Measurements from ENCODE around the gene DAZ2. TPM values are rescaled to one million over a fixed set of nuclear protein-coding genes. Genes with fewer than 3 reads are reported as not detected.
"Not testable (repeated sequence)": the region's sequence is repeated elsewhere in the genome, so short reads cannot be mapped to it uniquely, and the experiment has no call there.

Gene DAZ2
- not detected for total RNA-seq (2021; fragmentation: NEBNext Ultra II Directional; extraction: Animal tissue kit (Norgen Biotek cat#: 25700))
- long read RNA-seq, result 0 reads

GRCh38 chrY:23219233-23219632 is at the start of gene DAZ2:
TSS of gene DAZ2 (plus strand) at chrY:23219533. CDS start at chrY:23219741, 208 bp downstream.
- not testable (repeated sequence) for H3K9me3 Mint-ChIP-seq; H3K4me3 Mint-ChIP-seq; H3K4me1 Mint-ChIP-seq (ENCODE audit: low read depth); H3K36me3 Mint-ChIP-seq (ENCODE audit: low read depth); H3K27me3 Mint-ChIP-seq (ENCODE audit: insufficient read depth); H3K27ac Mint-ChIP-seq; DNase-seq

- H3K36me3 Mint-ChIP-seq (ENCODE audit: low read depth); H3K4me1 Mint-ChIP-seq (ENCODE audit: low read depth); H3K27me3 Mint-ChIP-seq (ENCODE audit: insufficient read depth); H3K27ac Mint-ChIP-seq; DNase-seq; H3K9me3 Mint-ChIP-seq; H3K4me3 Mint-ChIP-seq: not testable (repeated sequence)
These were observed 20.4 kb upstream of the DAZ2 start, which contains the start of gene DAZ1 for GRCh38 chrY:23198908-23199307. TSS of gene DAZ1 (minus strand) at chrY:23199008. CDS start at chrY:23198800, 208 bp downstream.

GRCh38 chrY:23207455-23207854 is 11.9 kb upstream of the DAZ2 start:
- H3K9me3 Mint-ChIP-seq; H3K4me3 Mint-ChIP-seq; H3K36me3 Mint-ChIP-seq (ENCODE audit: low read depth); H3K27me3 Mint-ChIP-seq (ENCODE audit: insufficient read depth); H3K4me1 Mint-ChIP-seq (ENCODE audit: low read depth); DNase-seq; H3K27ac Mint-ChIP-seq: not testable (repeated sequence)

GRCh38 chrY:23209802-23210495 is 9.4 kb upstream of the DAZ2 start:
- H3K4me1 Mint-ChIP-seq (ENCODE audit: low read depth); H3K36me3 Mint-ChIP-seq (ENCODE audit: low read depth); H3K27ac Mint-ChIP-seq; H3K9me3 Mint-ChIP-seq; H3K27me3 Mint-ChIP-seq (ENCODE audit: insufficient read depth); H3K4me3 Mint-ChIP-seq; DNase-seq: not testable (repeated sequence)

- not testable (repeated sequence) for H3K4me1 Mint-ChIP-seq (ENCODE audit: low read depth); H3K27me3 Mint-ChIP-seq (ENCODE audit: insufficient read depth); H3K27ac Mint-ChIP-seq; H3K9me3 Mint-ChIP-seq; H3K4me3 Mint-ChIP-seq; DNase-seq; H3K36me3 Mint-ChIP-seq (ENCODE audit: low read depth)
These were observed 8.7 kb upstream of the DAZ2 start for GRCh38 chrY:23210681-23211080.

Other genes with a start within 250 kb of the DAZ2 start
- not detected for gene BPY2, start 235.3 kb upstream of the DAZ2 start, total RNA-seq (2021; fragmentation: NEBNext Ultra II Directional; extraction: Animal tissue kit (Norgen Biotek cat#: 25700))
- not detected for gene DAZ1, start 20.5 kb upstream of the DAZ2 start, total RNA-seq (2021; fragmentation: NEBNext Ultra II Directional; extraction: Animal tissue kit (Norgen Biotek cat#: 25700))

Data from HFFc6 (cell line).